ENCODE results near the gene TNRC6C. TPM values are rescaled to one million over a fixed set of nuclear protein-coding genes. Genes with fewer than 3 reads are reported as not detected.
"Not testable (repeated sequence)": the region's sequence is repeated elsewhere in the genome, so short reads cannot be mapped to it uniquely, and the experiment has no call there.

The TNRC6C gene
- total RNA-seq, 1 donor from 2014 or later: 27.0 TPM

DNA sequence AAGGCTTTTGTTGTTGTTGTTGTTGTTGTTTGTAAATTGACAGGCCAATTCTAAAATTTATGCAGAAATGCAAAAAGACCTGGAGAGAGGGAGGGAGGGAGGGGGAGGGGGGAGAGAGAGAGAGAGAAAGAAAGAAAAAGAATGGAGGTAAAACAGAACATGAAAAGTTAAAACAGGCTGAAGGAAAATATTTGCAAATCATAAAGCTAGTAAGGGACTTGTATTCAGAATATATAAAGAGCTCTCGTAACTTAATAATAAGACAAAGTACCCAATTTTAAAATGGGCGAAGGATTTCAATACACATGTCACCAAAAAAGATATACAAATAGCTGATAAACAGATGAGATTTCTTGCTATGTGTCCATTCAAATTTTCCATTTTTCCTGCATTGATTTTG, 15.4 kb downstream of the TNRC6C start:
- H3K4me1 Mint-ChIP-seq: no peaks in the 10 kb centered on the region
- DNase-seq (ENCODE audit: low spot score in 2 of 2, unreplicated experiment in 2 of 2): no peak
- peaks cover 2% of the 10 kb centered on the region for H3K27me3 Mint-ChIP-seq (ENCODE audit: low read depth)
- no peaks in the 10 kb centered on the region for H3K9me3 Mint-ChIP-seq
- H3K4me3 Mint-ChIP-seq: no peak overlapping the region
- TF ChIP-seq, protein P1, sequence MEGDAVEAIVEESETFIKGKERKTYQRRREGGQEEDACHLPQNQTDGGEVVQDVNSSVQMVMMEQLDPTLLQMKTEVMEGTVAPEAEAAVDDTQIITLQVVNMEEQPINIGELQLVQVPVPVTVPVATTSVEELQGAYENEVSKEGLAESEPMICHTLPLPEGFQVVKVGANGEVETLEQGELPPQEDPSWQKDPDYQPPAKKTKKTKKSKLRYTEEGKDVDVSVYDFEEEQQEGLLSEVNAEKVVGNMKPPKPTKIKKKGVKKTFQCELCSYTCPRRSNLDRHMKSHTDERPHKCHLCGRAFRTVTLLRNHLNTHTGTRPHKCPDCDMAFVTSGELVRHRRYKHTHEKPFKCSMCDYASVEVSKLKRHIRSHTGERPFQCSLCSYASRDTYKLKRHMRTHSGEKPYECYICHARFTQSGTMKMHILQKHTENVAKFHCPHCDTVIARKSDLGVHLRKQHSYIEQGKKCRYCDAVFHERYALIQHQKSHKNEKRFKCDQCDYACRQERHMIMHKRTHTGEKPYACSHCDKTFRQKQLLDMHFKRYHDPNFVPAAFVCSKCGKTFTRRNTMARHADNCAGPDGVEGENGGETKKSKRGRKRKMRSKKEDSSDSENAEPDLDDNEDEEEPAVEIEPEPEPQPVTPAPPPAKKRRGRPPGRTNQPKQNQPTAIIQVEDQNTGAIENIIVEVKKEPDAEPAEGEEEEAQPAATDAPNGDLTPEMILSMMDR (IDR thresholded peaks at IDR 0.05; ENCODE audit: unreplicated experiment): no peak
- H3K36me3 Mint-ChIP-seq: no peaks in the 10 kb centered on the region
- H3K27ac Mint-ChIP-seq: no peak overlapping the region

DNA sequence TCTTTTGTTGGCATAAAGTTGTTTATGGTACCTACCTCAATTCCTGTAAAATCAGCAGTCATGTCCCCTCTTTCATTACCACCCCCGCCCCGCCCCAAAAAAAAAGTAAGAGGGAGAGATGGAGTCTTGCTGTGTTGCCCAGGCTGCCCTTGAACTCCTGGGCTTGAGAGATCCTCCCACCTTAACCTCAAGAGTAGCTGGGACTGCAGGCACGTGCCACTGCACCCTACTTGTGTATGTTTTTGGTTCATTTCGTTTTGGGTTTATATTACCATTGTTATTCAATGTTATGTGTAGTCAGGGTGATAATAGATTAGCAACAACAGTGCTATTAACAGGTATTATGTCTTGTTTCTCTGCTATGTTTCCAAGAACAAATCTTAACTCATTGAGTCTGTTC, 15.9 kb downstream of the TNRC6C start:
- TF ChIP-seq, protein P1 (IDR thresholded peaks at IDR 0.05; ENCODE audit: unreplicated experiment): no peak
- H3K9me3 Mint-ChIP-seq: no peaks in the 10 kb centered on the region
- H3K27me3 Mint-ChIP-seq (ENCODE audit: low read depth): peaks cover 2% of the 10 kb centered on the region
- no peaks in the 10 kb centered on the region for H3K36me3 Mint-ChIP-seq
- DNase-seq (ENCODE audit: low spot score in 2 of 2, unreplicated experiment in 2 of 2): no peak
- H3K4me3 Mint-ChIP-seq: no peak overlapping the region
- no peak overlapping the region for H3K27ac Mint-ChIP-seq
- H3K4me1 Mint-ChIP-seq: no peaks in the 10 kb centered on the region

DNA sequence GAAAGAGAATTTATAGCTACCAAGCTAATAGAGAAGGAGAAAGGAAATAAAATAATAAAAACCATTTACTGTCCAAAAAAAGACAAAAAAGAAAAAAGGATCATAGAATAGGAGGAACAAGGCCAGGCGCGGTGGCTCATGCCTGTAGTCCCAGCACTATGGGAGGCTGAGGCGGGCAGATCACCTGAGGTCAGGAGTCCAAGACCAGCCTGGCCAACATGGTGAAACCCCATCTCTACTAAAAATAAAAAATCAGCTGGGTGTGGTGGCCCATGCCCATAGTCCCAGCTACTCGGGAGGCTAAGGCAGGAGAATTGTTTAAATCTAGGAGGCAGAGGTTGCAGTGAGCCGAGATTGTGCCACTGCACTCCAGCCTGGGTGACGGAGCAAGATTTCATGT, 23.9 kb downstream of the TNRC6C start:
- not testable (repeated sequence) for DNase-seq (ENCODE audit: low spot score in 2 of 2, unreplicated experiment in 2 of 2); H3K27me3 Mint-ChIP-seq (ENCODE audit: low read depth); H3K27ac Mint-ChIP-seq; H3K4me1 Mint-ChIP-seq; H3K4me3 Mint-ChIP-seq
- peaks cover 17% of the 10 kb centered on the region for H3K9me3 Mint-ChIP-seq
- peaks cover 11% of the 10 kb centered on the region for H3K36me3 Mint-ChIP-seq

DNA sequence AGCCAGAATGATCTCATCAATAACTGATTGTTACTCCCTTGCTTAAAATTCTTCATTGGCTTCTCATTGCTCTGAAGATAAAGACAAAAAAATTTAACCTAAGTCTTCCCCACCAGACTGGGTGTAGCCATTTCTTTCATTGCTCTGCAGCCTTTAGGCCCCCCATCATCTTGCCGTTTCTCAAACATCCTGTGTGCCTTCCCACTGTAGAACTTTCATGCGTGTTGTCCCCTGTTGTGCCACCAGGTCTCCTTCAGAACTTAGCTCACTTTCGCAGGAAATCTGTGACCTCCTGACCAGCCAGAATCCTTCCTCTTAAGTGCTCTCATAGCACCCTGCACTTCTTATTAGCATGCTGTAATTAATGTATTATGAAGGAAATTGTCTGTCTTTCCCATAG, 31.8 kb downstream of the TNRC6C start:
- Mint-ChIP-seq H3K9me3 (no peaks in the 10 kb centered on the region), H3K27me3 (ENCODE audit: low read depth) (no peaks in the 10 kb centered on the region), H3K36me3 (no peaks in the 10 kb centered on the region), H3K4me1 (no peaks in the 10 kb centered on the region), H3K27ac (no peak overlapping the region), H3K4me3 (no peak overlapping the region)
- no peak for DNase-seq (ENCODE audit: low spot score in 2 of 2, unreplicated experiment in 2 of 2)
- TF ChIP-seq, protein P1 (IDR thresholded peaks at IDR 0.05; ENCODE audit: unreplicated experiment): no peak

DNA sequence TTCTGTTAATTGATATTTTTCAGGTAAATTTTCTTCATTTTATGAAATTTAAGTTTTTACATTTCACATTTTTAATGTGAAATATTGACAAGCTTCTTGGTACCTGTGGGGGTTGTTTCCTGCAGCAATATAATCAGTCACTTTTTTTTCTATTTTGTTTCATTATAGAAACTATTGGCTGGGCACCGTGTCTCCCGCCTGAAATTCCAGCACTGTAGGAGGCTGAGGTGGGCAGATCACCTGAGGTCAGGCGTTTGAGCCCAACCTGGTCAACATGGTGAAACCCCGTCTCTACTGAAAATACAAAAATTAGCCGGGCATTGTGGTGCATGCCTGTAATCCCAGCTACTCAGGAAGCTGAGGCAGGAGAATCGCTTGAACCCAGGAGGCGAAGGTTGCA, 35.2 kb downstream of the TNRC6C start:
- not testable (repeated sequence) for DNase-seq (ENCODE audit: low spot score in 2 of 2, unreplicated experiment in 2 of 2); H3K4me1 Mint-ChIP-seq; H3K36me3 Mint-ChIP-seq; H3K9me3 Mint-ChIP-seq; H3K27ac Mint-ChIP-seq; H3K27me3 Mint-ChIP-seq (ENCODE audit: low read depth); H3K4me3 Mint-ChIP-seq

DNA sequence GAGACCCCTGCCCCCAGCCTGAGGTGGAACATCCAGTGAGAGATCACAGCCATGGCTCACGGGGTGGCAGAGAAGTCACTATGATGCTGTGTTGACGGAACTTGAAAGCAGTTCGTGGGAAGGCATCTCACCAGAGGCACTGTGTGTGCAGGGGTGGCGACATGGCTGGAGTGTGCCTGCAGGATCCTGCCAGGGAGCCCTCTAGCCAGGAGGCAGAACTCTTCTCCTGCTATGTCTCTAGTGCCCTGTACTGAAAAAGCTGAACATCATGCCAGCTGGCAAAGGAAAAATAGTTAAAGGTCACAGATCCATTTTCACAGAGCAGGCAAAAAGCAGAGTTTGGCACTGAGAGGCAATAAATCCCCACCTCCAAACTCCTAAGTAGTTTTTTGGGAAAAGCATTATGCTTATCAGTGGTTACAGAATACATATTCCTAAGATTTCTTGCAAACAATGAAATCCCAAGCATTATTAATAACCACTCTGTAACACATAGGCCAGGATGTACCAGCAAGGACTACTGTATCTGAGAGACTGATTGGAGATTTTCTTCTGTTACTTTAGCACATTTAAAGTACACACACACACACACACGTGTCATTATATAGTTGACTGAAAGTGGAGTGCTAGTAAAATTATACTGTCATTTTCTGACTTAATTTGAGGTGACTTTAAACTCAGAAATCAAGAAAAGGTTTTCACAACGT, 36.8 kb downstream of the TNRC6C start:
- Mint-ChIP-seq H3K9me3 (no peaks in the 10 kb centered on the region), H3K36me3 (no peaks in the 10 kb centered on the region), H3K4me1 (peaks cover 1% of the 10 kb centered on the region), H3K4me3 (no peak overlapping the region), H3K27me3 (ENCODE audit: low read depth) (no peaks in the 10 kb centered on the region), H3K27ac (no peak overlapping the region)
- TF ChIP-seq, protein P1 (IDR thresholded peaks at IDR 0.05; ENCODE audit: unreplicated experiment): no peak
- DNase-seq (ENCODE audit: low spot score in 2 of 2, unreplicated experiment in 2 of 2): no peak

DNA sequence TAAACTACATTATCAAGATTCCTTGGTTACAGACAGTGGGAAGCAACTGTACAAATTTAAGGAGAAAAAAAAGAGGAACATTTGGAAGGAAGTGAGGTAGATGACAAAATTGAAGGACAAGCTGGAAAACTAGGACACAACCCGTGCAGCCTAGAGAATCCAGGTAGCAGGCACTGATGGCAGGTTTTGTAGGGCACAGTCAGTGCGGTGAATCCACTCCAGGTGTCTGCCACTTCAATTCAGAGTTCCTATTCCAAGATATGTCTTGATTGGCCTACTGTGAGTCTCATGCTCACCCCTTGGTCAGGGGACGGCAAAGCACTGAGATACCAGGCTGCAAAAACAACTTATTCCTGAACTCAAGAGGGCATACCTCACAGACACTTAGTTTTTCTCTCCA, 37.8 kb downstream of the TNRC6C start:
- H3K4me3 Mint-ChIP-seq: no peak overlapping the region

More for the DNA sequence above, 37.8 kb downstream of the TNRC6C start:
- TF ChIP-seq, protein P1 (IDR thresholded peaks at IDR 0.05; ENCODE audit: unreplicated experiment): no peak
- Mint-ChIP-seq H3K9me3 (no peaks in the 10 kb centered on the region), H3K27me3 (ENCODE audit: low read depth) (no peaks in the 10 kb centered on the region), H3K36me3 (no peaks in the 10 kb centered on the region), H3K4me1 (peaks cover 11% of the 10 kb centered on the region), H3K27ac (no peak overlapping the region)
- no peak for DNase-seq (ENCODE audit: low spot score in 2 of 2, unreplicated experiment in 2 of 2)
